GM19351 (cell line): ENCODE results near the gene MORC3.

Experiments used
- ATAC-seq: cut with Tn5 transposase; IDR thresholded peaks from one replicate; pipeline ENCODE4 v1.9.1; 2021; ENCODE audit warnings: mild to moderate bottlenecking, moderate library complexity; ENCODE audit not compliant: unreplicated experiment

The MORC3 gene

GRCh38 chr21:36419996-36420395 lies 100.0 kb downstream of the MORC3 start:
- ATAC-seq, result no peak

GRCh38 chr21:36420571-36421339 lies 100.8 kb downstream of the MORC3 start:
- ATAC-seq, result no peak

GRCh38 chr21:36422279-36423098 lies 102.5 kb downstream of the MORC3 start:
- no peak for ATAC-seq

- no peak for ATAC-seq
Measured at GRCh38 chr21:36423771-36424433, 103.9 kb downstream of the MORC3 start.

- ATAC-seq, result no peak
Measured at GRCh38 chr21:36424592-36424991, 104.6 kb downstream of the MORC3 start.

- no peak for ATAC-seq
Measured at GRCh38 chr21:36425286-36425685, 105.3 kb downstream of the MORC3 start.
